Measurements from ENCODE around the gene LSM6.

The LSM6 gene

DNA sequence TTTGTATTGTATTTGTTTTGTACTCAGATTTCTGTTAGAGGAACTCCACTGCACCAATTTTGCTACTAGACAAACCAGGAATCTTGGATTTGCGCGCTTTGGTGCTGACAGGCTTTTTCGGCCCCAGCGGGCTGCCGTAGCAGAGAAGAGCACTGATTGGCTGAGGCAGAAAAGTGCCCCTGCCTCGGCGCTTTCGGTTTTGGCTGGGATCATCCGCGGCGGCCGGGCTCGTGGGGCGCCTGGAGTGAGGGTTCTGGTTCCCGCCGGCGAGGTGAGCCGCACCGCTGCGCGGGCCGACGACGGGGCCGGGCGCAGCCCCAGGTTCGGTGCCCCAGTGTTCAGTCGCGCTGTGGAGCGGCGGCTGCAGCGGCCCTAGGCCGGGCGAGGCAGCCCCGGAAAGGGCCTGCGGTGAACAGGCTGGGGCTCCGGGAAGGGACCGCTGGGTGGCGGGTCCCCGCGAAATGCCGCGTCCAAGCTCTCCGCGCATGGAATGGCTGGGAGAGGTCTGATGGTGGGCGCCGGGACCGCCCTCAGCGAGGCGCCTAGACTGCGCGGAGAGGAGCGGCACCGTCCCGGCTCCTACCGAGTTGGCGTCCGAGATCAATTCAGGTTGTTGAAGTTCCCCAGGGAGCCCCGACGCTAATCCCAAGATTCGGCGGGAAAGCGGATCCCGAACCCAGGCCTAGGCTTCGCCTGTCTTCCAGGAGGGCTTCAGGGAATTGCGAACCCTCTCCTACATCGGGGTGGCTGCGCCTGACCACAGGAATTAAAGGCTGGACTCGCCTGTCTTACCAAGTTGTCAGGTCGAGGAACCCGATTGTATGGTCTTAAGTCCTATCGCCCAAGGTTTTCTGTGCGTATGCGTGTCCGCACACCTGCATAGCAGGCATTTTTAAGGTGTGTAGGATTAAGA, at the start of gene LSM6:
TSS of gene LSM6 (plus strand) at position 178 of the 913 bp plus-strand sequence. CDS start 7,204 bp downstream, outside the sequence.
- peak; percentile 76 to 82 for DNase-seq

DNA sequence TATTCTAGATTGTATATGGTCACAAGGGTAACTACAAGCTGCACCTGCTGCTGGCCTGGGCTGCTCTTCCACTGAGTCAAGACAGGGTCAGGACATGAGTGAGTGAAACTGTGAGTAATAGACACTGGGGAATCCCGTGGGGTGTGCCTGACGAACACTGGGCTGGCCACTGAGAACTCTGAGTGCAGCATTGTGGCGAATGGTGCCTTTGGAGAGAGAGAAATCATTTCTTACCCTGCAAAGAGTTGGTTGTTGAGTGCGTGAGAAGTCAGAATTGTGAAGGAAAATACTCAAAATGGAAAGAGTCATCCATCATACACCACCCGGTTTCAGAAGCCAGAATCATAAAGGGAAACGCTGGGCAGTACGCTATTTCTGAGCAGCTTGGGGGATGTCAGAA, 43.1 kb upstream of the LSM6 start:
- peak in 1 of 2 donors; percentile 24 for DNase-seq

GRCh38 chr4:146134761-146135445, 40.6 kb upstream of the LSM6 start:
- DNase-seq, result no peak

- no peak for DNase-seq
These were observed 39.6 kb upstream of the LSM6 start for GRCh38 chr4:146135941-146136340.

DNA sequence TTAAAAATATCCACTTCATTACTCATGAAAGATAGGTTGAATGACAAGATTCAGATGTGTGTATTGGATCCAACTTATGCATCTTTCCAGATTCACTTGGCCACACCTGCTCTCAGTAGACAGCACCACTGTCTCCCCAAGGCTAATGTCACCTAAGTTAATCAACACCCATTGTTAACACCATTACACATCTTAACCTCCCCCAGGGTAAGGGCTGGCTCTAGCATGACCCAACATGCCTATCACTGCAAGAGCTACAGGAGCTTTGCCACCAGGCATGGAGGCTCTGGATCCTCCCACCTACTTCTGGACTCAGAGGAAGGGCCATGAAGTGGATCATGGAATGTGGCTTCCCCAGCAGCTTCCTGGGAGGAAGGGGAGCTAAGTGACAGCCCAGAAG, 32.8 kb upstream of the LSM6 start:
- DNase-seq, result no peak

DNA sequence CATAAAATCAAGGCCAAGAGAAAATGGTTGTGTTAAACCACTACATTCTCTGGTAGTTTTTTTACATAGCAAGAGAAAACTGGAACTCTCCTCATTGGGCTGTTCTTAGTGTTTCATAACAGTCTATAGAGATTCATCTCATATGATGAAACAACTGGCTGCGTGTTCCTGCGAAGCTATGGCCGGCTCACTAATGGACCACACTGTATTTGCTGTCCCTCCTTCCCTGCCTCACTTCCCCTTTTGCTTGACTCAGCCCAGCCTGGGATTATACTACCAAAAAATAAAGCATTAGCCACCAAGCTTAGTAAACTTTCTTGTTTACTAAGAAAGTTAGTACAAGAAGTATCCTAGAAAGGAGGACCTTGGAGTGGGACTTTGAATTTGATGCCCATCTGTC, 31.6 kb upstream of the LSM6 start:
- peak; percentile 57 to 61 for DNase-seq

GRCh38 chr4:146146918-146147317, 28.6 kb upstream of the LSM6 start:
- DNase-seq, result no peak

GRCh38 chr4:146148021-146148420, 27.5 kb upstream of the LSM6 start:
- DNase-seq, result no peak

- DNase-seq, result no peak
These were observed 21.5 kb upstream of the LSM6 start for GRCh38 chr4:146154057-146154456.

DNA sequence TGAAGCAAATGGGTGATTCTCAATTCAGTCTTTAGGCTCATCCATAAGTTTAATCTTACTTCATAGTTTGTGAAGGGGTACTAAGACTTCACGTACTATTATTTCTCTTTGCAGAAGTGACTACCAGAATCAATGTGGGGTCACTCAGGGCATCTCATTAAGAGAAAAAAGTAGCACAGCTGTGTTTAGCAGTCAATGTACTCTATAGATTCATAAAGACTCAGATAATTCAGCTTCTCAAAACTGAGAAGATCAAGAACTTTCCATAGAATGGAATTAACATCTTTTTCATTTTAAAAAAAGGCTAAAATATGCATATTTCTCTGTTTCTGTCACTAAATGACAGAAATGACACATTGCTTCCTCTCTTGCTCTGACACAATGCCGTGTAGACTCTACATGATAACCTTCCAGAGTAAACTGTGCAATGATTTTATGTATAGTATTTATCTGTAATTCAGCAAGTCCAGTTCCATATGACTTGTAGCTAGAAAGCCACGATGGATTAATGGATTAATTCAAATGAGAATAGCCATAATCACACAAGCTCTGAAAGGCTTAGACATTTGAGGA, 20.3 kb upstream of the LSM6 start:
- no peak for DNase-seq

DNA sequence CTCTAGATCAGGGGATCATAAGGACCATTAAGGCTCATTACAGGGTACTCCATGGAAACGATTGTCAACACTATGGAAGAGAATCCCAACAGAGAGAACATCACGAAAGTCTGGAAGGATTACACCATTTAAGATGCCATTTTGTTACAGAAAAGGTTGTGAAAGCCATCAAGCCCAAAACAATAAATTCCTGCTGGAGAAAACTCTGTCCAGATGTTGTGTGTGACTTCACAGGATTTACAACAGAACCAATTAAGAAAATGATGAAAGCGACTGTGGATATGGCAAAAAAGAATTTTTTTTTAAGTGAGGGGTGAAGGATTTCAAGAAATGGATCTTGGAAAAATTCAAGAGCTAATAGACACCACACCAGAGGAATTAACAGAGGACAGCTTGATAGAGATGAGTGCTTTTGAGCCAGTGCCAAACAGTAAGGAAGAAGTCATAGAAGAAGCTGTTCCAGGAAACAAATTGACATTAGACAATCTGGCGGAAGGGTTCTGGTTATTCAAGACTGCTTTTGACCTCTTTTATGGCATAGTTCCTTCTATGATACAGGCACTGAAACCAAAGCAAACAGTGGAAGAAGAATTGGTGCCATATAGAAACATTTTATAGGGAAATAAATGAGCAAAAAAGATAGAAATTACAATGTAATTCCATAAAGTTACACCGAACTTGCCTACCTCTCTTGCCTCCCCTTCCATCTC, 17.3 kb upstream of the LSM6 start:
- no peak for DNase-seq

DNA sequence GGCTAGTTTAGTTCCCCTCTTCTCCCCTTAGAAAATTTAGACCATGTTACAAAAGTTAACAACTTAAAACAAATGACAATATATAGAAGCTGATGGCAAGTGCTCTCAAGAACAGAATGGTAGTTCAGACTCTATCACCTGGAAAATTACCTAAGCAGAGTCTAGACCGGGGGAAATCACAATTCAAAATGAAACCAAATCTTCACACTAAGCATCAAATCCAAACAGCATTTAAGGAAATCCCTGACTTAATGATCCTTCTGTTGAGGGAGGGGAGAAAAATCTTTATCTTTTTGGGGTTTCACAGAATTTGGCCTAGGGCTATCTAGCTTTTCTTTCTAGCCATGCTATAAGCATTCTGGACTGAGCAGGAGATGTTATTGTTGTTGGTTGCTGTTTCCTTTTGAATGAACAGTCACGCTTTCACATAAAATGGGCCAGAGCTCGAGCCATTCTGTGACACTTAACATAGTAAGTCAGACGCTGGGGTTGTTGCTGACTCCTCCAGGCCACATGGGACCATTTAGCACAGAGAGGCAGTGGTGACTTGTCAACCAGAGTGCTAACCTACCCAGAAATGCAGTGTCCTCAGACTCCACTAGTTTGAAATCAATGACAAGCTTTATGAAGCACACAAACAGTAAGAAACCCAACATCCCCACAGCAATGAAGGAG, 16.0 kb upstream of the LSM6 start:
- DNase-seq, result no peak

GRCh38 chr4:146161243-146161642, 14.3 kb upstream of the LSM6 start:
- no peak for DNase-seq

GRCh38 chr4:146165221-146165620, 10.3 kb upstream of the LSM6 start:
- no peak for DNase-seq

GRCh38 chr4:146165840-146166239, 9.7 kb upstream of the LSM6 start:
- DNase-seq, result peak; percentile 38 to 58

DNA sequence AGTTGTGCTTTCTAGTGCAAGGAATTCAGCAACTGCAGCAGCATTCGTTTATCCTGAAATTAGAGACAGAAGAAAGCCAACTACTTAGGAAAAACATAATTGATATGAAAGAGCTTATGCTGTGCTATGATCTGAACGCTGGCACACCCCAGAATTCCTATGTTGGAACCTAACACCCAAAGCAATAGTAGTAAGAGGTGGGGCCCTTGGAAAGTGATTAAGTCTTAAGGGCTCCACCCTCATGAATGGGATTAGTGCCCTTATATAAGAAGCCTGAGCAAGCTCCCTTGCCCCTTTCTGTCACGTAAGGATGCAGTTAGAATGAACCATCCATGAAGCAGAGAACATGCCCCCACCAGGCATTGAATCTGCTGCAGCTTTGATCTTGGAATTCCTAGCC, 5.4 kb upstream of the LSM6 start:
- DNase-seq, result no peak

- peak; percentile 9 to 11 for DNase-seq
These were observed 1.4 kb downstream of the LSM6 start for GRCh38 chr4:146176891-146177290.

- no peak for DNase-seq
These were observed 2.6 kb downstream of the LSM6 start for GRCh38 chr4:146178126-146178525.

DNA sequence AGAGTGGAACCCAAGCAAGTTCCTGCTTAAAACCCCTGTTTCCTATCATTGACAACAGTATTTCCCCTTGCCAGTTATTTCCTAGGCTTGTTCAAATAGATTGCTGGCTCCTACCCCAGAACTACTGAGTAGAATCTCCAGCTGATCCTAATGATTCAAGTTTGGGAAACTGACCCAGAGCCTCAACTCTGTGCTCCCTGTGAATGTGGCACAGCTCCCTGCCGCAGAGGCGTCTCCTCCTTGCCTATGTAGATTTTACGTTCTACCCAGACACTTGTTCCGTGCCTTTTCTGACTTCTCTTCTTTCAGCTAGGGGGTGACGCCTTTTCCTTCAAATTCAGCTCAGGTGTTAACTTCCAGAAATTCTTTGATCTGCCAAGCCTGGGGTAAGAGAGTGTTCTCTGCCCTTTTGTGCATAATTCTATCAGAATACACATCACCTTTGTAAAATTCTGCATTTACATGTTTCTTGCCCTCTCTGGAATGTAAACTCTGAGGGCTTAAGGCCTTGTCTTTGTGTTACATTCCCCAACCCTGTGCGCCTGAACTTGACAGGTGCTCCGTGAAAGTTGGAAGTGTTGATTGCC, 4.4 kb downstream of the LSM6 start:
- no peak for DNase-seq

DNA sequence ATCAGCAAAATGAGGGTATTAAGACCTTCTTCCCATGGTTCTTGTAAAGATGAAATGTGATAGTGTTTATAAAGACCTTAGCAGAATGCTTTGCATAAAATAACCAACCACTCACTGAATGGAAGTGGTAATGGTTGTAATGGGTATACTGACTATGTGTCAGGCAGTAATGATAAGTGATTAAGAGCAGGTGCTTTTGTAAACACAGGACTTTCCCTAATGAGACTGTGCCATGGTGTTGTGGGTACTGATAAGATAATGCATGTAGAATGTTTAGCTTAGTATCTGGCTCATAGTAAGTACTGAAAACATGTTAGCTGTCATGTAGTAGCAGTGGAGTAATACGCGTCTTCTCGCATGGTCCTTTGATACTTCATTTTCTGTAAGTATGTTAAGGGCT, 6.9 kb downstream of the LSM6 start:
- no peak for DNase-seq

DNA sequence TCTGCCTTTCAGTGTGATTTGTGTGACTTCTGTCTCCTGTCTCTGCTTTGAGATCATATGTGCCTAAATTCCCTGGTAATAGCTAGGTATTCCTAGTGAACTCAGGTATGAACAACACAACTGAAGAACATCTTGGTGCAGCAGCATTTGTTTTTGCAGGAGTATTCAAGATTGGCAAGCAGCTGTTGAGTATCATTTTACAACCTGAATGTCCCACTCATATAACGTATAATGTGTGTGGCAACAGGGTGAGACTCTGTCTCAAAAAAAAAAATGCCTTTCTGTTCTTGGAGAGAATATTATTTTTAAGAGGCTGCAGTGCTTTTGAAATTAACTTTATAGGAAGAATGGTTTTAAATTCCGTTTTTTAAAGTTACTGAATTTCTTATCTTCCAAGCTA, 7.7 kb downstream of the LSM6 start:
- DNase-seq, result no peak

GRCh38 chr4:146186041-146186440, 10.5 kb downstream of the LSM6 start:
- DNase-seq, result no peak

Data from inflammatory macrophage treated with lipopolysaccharide for 1 hour (primary cell).